ENCODE measurements around the gene HYPK.
"Not testable (repeated sequence)": the region's sequence is repeated elsewhere in the genome, so short reads cannot be mapped to it uniquely, and the experiment has no call there.

Gene HYPK

DNA sequence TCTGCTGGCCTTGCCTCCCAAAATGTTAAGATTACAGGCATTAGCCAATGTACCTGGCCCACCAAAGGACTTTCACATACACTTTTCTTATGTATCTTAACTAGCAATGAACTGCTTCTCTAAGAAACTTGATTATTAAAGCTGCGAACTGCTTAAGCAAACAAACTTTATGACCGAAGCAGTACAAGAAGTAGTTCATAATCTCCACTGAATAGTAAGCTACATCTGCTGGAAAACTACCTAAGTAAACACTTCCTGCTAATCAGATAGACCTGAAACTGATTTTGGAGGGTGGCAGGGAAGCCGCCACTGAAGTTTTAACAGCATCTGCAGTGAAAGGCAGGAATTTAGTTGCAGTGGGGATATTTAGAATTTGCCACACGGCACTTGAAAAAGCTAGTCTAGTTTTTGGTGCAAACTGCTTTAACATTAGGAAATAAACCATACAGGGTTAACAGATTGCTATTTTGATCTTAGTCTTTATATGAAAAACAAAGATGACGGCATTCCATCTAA lies 8.1 kb downstream of the HYPK start:
- Mint-ChIP-seq H3K27ac (no peak overlapping the region), H3K4me3 (no peak overlapping the region), H3K36me3 (ENCODE audit: insufficient read depth) (peaks cover 87% of the 10 kb centered on the region), H3K9me3 (no peaks in the 10 kb centered on the region), H3K27me3 (no peaks in the 10 kb centered on the region), H3K4me1 (ENCODE audit: low read depth in 2 of 2) (no peaks in the 10 kb centered on the region)
- no peak for ATAC-seq (replicated peaks)
- no peak for DNase-seq

GRCh38 chr15:43808960-43809678 lies 8.7 kb downstream of the HYPK start:
- H3K9me3 Mint-ChIP-seq: no peaks in the 10 kb centered on the region
- ATAC-seq (replicated peaks) (peak; percentile 51), DNase-seq (no peak)
- no peaks in the 10 kb centered on the region for H3K4me1 Mint-ChIP-seq (ENCODE audit: low read depth in 2 of 2)
- no peaks in the 10 kb centered on the region for H3K27me3 Mint-ChIP-seq
- no peak overlapping the region for H3K27ac Mint-ChIP-seq
- peaks cover 87% of the 10 kb centered on the region for H3K36me3 Mint-ChIP-seq (ENCODE audit: insufficient read depth)
- no peak overlapping the region for H3K4me3 Mint-ChIP-seq

- H3K4me1 Mint-ChIP-seq (ENCODE audit: low read depth in 2 of 2); H3K4me3 Mint-ChIP-seq; H3K9me3 Mint-ChIP-seq; H3K27ac Mint-ChIP-seq; ATAC-seq (replicated peaks); DNase-seq; H3K27me3 Mint-ChIP-seq: not testable (repeated sequence)
- H3K36me3 Mint-ChIP-seq (ENCODE audit: insufficient read depth): peaks cover 75% of the 10 kb centered on the region
Measured at GRCh38 chr15:43815064-43815463, 14.7 kb downstream of the HYPK start.

DNA sequence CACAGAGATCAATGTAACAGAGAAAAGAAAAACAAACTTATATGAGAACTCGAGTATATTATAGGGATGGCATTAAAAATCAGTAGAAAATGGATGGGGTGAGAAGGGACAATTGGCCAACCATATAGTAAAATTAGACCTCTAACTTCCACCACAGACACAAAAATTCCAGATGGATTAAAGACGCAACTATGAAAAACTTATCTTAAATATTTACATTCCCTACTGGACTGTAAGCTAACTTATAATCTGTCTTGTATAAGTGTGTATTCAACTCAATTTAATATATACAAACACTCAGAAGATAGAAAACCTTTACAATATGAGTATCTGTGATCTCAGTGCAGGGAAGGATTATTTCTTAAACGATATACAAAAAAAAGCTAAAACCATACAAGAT lies 21.1 kb downstream of the HYPK start:
- ATAC-seq (replicated peaks): no peak
- Mint-ChIP-seq H3K4me3 (peak overlapping the region; percentile 17 to 19), H3K4me1 (ENCODE audit: low read depth in 2 of 2) (peaks cover 10 to 28% of the 10 kb centered on the region in 2 donors), H3K36me3 (ENCODE audit: insufficient read depth) (peaks cover 30% of the 10 kb centered on the region), H3K27ac (peak overlapping the region in 1 of 2 donors; percentile 36), H3K27me3 (no peaks in the 10 kb centered on the region), H3K9me3 (no peaks in the 10 kb centered on the region)
- no peak for DNase-seq

- Mint-ChIP-seq H3K9me3 (no peaks in the 10 kb centered on the region), H3K27me3 (no peaks in the 10 kb centered on the region), H3K27ac (peak within 1 kb of the TSS; percentile 96 to 99), H3K4me3 (peak within 1 kb of the TSS; percentile 98 to 99), H3K36me3 (ENCODE audit: insufficient read depth) (peaks cover 21% of the 10 kb centered on the region), H3K4me1 (ENCODE audit: low read depth in 2 of 2) (peaks cover 29 to 45% of the 10 kb centered on the region in 2 donors)
- ATAC-seq (replicated peaks) (peak; percentile 88), DNase-seq (peak; percentile 83 to 88 (median 85))
Measured at GRCh38 chr15:43824302-43825246, 24.2 kb downstream of the HYPK start, which contains the start of gene MFAP1. Gene MFAP1 (minus strand): TSS chr15:43824690. CDS start chr15:43824569, 121 bp downstream.

- peaks cover 31 to 51% of the 10 kb centered on the region in 2 donors for H3K4me1 Mint-ChIP-seq (ENCODE audit: low read depth in 2 of 2)
- peak overlapping the region in 1 of 2 donors; percentile 75 for H3K27ac Mint-ChIP-seq
- not testable (repeated sequence) for H3K27me3 Mint-ChIP-seq; H3K9me3 Mint-ChIP-seq; ATAC-seq (replicated peaks); DNase-seq
- peaks cover 21% of the 10 kb centered on the region for H3K36me3 Mint-ChIP-seq (ENCODE audit: insufficient read depth)
- H3K4me3 Mint-ChIP-seq: peak overlapping the region; percentile 98 to 99
Measured at GRCh38 chr15:43825305-43825704, 24.9 kb downstream of the HYPK start.

- H3K36me3 Mint-ChIP-seq (ENCODE audit: insufficient read depth): peaks cover 19% of the 10 kb centered on the region
- peak overlapping the region; percentile 93 to 96 for H3K27ac Mint-ChIP-seq
Measured at GRCh38 chr15:43826029-43826507, 25.7 kb downstream of the HYPK start.

GRCh38 chr15:43826508-43827341 lies 26.3 kb downstream of the HYPK start, which contains the start of gene WDR76:
Gene WDR76 (plus strand): TSS chr15:43827002. CDS start chr15:43827033, 31 bp downstream.
- H3K4me1 Mint-ChIP-seq (ENCODE audit: low read depth in 2 of 2): peaks cover 31 to 48% of the 10 kb centered on the region in 2 donors

More at GRCh38 chr15:43826029-43826507, 25.7 kb downstream of the HYPK start:
- DNase-seq: no peak
- no peaks in the 10 kb centered on the region for H3K27me3 Mint-ChIP-seq
- no peak for ATAC-seq (replicated peaks)
- no peaks in the 10 kb centered on the region for H3K9me3 Mint-ChIP-seq
- peaks cover 31 to 51% of the 10 kb centered on the region in 2 donors for H3K4me1 Mint-ChIP-seq (ENCODE audit: low read depth in 2 of 2)
- H3K4me3 Mint-ChIP-seq: peak overlapping the region; percentile 98 to 99

DNA sequence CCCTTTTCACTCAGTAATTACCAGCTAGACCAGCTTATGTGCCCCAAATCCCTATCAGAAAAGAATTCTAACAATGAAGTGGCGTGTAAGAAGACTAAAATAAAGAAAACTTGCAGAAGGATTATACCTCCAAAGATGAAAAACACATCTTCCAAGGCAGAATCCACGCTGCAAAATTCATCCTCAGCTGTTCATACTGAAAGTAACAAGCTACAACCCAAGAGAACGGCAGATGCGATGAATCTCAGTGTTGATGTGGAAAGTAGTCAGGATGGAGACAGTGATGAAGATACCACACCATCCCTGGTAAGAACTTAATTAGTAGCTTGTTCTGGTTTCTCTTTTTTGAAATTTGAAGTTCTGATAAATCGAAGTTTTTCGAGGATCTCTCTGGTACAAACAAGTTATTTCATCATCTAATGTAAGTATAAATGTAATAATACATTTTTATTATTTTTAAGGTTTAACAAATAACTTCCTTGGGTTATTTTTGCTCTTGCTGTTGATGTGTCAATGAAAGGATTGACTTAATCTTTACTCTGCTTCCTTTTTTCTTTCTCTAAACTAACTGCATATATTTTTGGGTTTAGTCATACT lies 27.8 kb downstream of the HYPK start:
- ATAC-seq (replicated peaks) (no peak), DNase-seq (no peak)
- Mint-ChIP-seq H3K36me3 (ENCODE audit: insufficient read depth) (peaks cover 19% of the 10 kb centered on the region), H3K27ac (peak overlapping the region; percentile 93 to 96), H3K9me3 (no peaks in the 10 kb centered on the region), H3K27me3 (no peaks in the 10 kb centered on the region), H3K4me3 (peak overlapping the region; percentile 88 to 99), H3K4me1 (ENCODE audit: low read depth in 2 of 2) (peaks cover 33 to 51% of the 10 kb centered on the region in 2 donors)

More at GRCh38 chr15:43826508-43827341, 26.3 kb downstream of the HYPK start, which contains the start of gene WDR76:
- peak within 1 kb of the TSS; percentile 98 to 99 for H3K4me3 Mint-ChIP-seq
- H3K9me3 Mint-ChIP-seq: no peaks in the 10 kb centered on the region
- ATAC-seq (replicated peaks): peak; percentile 61
- peaks cover 19% of the 10 kb centered on the region for H3K36me3 Mint-ChIP-seq (ENCODE audit: insufficient read depth)
- peak; percentile 46 to 56 (median 49) for DNase-seq
- no peaks in the 10 kb centered on the region for H3K27me3 Mint-ChIP-seq
- peak within 1 kb of the TSS; percentile 93 to 96 for H3K27ac Mint-ChIP-seq

DNA sequence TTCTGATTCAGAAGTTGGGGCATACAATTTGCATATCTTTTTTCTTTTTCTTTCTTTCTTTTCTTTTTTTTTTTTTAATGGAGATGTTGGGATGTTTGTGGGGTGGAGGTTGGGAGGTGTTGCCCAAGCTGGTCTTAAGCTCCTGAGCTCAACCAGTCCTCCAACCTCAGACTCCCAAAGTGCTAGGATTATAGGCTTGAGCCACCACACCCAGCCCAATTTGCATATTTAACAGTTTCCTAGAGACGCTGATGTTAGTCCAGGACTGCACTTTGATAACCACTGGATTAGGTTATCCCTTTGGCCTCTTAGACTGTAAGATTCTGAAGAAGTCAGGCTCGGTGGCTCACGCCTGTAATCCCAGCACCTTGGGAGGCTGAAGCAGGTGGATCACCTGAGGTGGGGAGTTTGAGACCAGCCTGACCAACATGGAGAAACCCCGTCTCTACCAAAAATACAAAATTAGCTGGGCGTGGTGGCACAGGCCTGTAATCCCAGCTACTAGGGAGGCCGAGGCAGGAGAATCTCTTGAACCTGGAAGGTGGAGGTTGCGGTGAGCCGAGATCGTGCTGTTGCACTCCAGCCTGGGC lies 29.6 kb downstream of the HYPK start:
- peak overlapping the region; percentile 17 to 56 for H3K4me3 Mint-ChIP-seq
- ATAC-seq (replicated peaks): not testable (repeated sequence)

DNA sequence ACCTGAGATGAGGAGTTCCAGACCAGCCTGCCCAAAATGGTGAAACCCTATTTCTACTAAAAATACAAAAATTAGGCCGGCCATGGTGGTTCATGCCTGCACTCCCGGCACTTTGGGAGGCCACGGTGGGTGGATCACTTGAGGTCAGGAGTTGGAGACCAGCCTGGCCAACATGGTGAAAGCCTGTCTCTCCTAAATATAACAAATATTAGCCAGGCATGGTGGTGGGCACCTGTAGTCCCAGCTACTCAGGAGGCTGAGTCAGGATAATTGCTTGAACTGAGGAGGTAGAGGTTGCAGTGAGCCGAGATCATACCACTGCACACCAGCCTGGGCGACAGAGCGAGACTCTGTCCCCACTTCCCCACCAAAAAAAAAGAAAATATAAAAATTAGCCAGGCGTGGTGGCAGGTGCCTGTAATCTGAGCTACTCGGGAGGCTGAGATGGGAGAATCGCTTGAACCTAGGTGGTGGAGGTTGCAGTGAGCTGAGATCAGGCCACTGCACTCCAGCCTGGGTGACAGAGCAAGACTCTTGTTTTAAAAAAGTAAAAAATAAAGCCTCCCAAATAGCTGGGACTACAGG lies 30.4 kb downstream of the HYPK start:
- not testable (repeated sequence) for ATAC-seq (replicated peaks); H3K27me3 Mint-ChIP-seq; DNase-seq; H3K27ac Mint-ChIP-seq; H3K4me3 Mint-ChIP-seq; H3K9me3 Mint-ChIP-seq
- Mint-ChIP-seq H3K36me3 (ENCODE audit: insufficient read depth) (peaks cover 27% of the 10 kb centered on the region), H3K4me1 (ENCODE audit: low read depth in 2 of 2) (peaks cover 29 to 44% of the 10 kb centered on the region in 2 donors)

More for the DNA sequence above, 29.6 kb downstream of the HYPK start:
- Mint-ChIP-seq H3K4me1 (ENCODE audit: low read depth in 2 of 2) (peaks cover 29 to 44% of the 10 kb centered on the region in 2 donors), H3K27ac (peak overlapping the region; percentile 79 to 96), H3K36me3 (ENCODE audit: insufficient read depth) (peaks cover 20% of the 10 kb centered on the region)
- H3K9me3 Mint-ChIP-seq, DNase-seq, H3K27me3 Mint-ChIP-seq: not testable (repeated sequence)

Data from effector memory CD8-positive, alpha-beta T cell (primary cell).